OCI-LY1 (cell line): Measurements from ENCODE around the gene FBXO9.

Source experiments
- EZH2 ChIP-seq: fragments of 200-600 bp; sonication (generic), shearing (Covaris generic); IDR thresholded peaks from 2 replicates; pipeline ENCODE4 v1.8.0; 2017; ENCODE audit warnings: borderline replicate concordance, mixed run types, mild to moderate bottlenecking, antibody characterized with exemption, low read length, moderate library complexity, mixed read lengths
- TF ChIP-seq, protein P1 (sequence below): fragments of 200-600 bp; sonication (generic), shearing (Covaris generic); IDR thresholded peaks from 2 replicates; pipeline ENCODE4 v1.5.1; 2017; ENCODE audit warnings: mild to moderate bottlenecking, antibody characterized with exemption, low read length, moderate library complexity, mixed read lengths

DNA sequence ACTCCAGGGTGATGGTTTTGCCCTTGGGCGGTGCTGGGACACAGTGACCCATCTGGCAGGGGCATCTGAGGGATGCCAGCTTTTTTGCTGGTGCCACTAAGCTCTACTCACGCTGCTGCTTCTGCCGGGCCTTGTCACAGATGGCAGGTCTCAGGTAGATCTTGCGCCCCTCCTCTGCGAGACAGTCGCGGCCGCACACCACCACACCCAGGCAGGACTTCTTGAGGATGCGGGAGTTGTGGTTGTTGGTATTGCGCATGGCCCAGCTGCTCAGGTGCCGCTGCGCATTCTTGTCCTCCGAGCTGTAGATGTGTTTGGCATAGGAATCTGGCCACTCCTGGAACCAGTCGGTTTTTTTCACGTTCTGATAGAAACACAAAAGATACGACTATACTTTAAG lies 68.8 kb downstream of the FBXO9 start:
- TF ChIP-seq, protein P1, sequence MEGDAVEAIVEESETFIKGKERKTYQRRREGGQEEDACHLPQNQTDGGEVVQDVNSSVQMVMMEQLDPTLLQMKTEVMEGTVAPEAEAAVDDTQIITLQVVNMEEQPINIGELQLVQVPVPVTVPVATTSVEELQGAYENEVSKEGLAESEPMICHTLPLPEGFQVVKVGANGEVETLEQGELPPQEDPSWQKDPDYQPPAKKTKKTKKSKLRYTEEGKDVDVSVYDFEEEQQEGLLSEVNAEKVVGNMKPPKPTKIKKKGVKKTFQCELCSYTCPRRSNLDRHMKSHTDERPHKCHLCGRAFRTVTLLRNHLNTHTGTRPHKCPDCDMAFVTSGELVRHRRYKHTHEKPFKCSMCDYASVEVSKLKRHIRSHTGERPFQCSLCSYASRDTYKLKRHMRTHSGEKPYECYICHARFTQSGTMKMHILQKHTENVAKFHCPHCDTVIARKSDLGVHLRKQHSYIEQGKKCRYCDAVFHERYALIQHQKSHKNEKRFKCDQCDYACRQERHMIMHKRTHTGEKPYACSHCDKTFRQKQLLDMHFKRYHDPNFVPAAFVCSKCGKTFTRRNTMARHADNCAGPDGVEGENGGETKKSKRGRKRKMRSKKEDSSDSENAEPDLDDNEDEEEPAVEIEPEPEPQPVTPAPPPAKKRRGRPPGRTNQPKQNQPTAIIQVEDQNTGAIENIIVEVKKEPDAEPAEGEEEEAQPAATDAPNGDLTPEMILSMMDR: no peak
- TF ChIP-seq EZH2: no peak
